Spleen (tissue), 11 donors: ENCODE data around the gene NUAK1. TPM values are rescaled to one million over a fixed set of nuclear protein-coding genes. Genes with fewer than 3 reads are reported as not detected.

Source experiments
- DNase-seq: peaks from one replicate; pipeline ENCODE4 v3.0.0-alpha.2; 2020
- H3K27ac ChIP-seq, 8 donors: fragments of 200-600 bp; sonication (generic) in 7 of 8; 1 replicate in 4 of 8; 2 replicates in 4 of 8; pipeline versions ENCODE4 v1.5.0 to v1.8.0; 2016 to 2021; ENCODE audit warnings: inconsistent platforms in 4 of 8, mild to moderate bottlenecking in 4 of 8, moderate library complexity in 1 of 8
- H3K27me3 ChIP-seq, 7 donors: fragments of 200-600 bp; sonication (generic) in 6 of 7; replicated peaks in 1 of 7; 1 replicate in 4 of 7; 2 replicates in 3 of 7; pipeline versions ENCODE4 v1.5.0 to v1.8.0; 2016 to 2021; ENCODE audit warnings: inconsistent platforms in 3 of 7, mild to moderate bottlenecking in 1 of 7
- H3K36me3 ChIP-seq, 6 donors: fragments of 200-600 bp; sonication (generic) in 5 of 6; 1 replicate in 4 of 6; 2 replicates in 2 of 6; pipeline versions ENCODE4 v1.5.0 to v1.8.0; 2016 to 2021; ENCODE audit warnings: inconsistent platforms in 2 of 6
- H3K4me1 ChIP-seq, 6 donors: fragments of 200-600 bp; sonication (generic) in 5 of 6; 1 replicate in 3 of 6; 2 replicates in 3 of 6; pipeline versions ENCODE4 v1.5.0 to v1.8.0; 2016 to 2021; ENCODE audit warnings: inconsistent platforms in 3 of 6
- H3K4me3 ChIP-seq, 8 donors: fragments of 200-600 bp; sonication (generic) in 7 of 8; 1 replicate in 4 of 8; 2 replicates in 4 of 8; pipeline versions ENCODE4 v1.5.0 to v1.8.0; 2016 to 2021; ENCODE audit warnings: inconsistent platforms in 4 of 8, mild to moderate bottlenecking in 4 of 8, moderate library complexity in 2 of 8
- H3K9me3 ChIP-seq, 8 donors: fragments of 200-600 bp; sonication (generic) in 7 of 8; 1 replicate in 4 of 8; 2 replicates in 4 of 8; pipeline versions ENCODE4 v1.5.0 to v1.8.0; 2016 to 2021; ENCODE audit warnings: inconsistent platforms in 4 of 8
- CTCF ChIP-seq, 11 experiments: fragments of 200-600 bp in 7 of 11; fragments of 450-650 bp in 4 of 11; sonication (generic) in 4 of 11; IDR thresholded peaks in 8 of 11; conservative IDR thresholded peaks in 3 of 11; 1 replicate in 7 of 11; 2 replicates in 4 of 11; pipeline versions ENCODE4 v1.4.0 to v1.8.0; 2016 to 2021; ENCODE audit warnings: antibody characterized with exemption in 11 of 11, inconsistent platforms in 4 of 11, mild to moderate bottlenecking in 1 of 11
- POLR2A ChIP-seq, 3 donors: fragments of 450-650 bp; IDR thresholded peaks; one replicate each; pipeline ENCODE4 v1.5.1; 2017; ENCODE audit warnings: antibody characterized with exemption in 3 of 3, mild to moderate bottlenecking in 1 of 3
- POLR2AphosphoS5 ChIP-seq, 3 donors: sonication (generic); formaldehyde crosslinking; IDR thresholded peaks; one replicate each; pipeline ENCODE4 v1.5.1; 2017; ENCODE audit warnings: antibody characterized with exemption in 3 of 3
- WGBS, 5 donors: extraction: QIAGEN DNeasy Blood & Tissue Kit in 3 of 5; methylation state at CpG; one replicate each; pipeline versions ENCODE4 v1.1.5 to v1.1.7; 2013 to 2018; 5-methylcytosine and 5-hydroxymethylcytosine counted together
- intact Hi-C: fragments of 100-400 bp; cut with DNase I; formaldehyde crosslinking; loops from one replicate; pipeline ENCODE4 v1.15.0; 2023; ENCODE audit warnings: low total_unique reads
- polyA plus RNA-seq, 3 donors: library from polyadenylated mRNA; stranded (reverse); fragments of 200-250 nt; gene quantifications; one replicate each; pipeline ENCODE4 v1.2.1, GENCODE V29; 2013
- total RNA-seq, 7 donors: library from RNA; depleted of rRNA in 3 of 7; stranded (reverse); fragments of >200 nt in 3 of 7; fragmentation: NEBNext Ultra II Directional in 4 of 7; extraction: Animal tissue kit (Norgen Biotek cat#: 25700) in 4 of 7; gene quantifications; one replicate each; pipeline versions ENCODE4 v1.1.0 to v1.2.1, GENCODE V29; 2016 to 2021
- donor health status: healthy with polysubstance abuse.
- donor health status: DM: no; HTN: no; CAD: no; lungs with moderate emphysema.
- donor health status: DM: no; HTN: no; CAD: no.
- donor health status: Bipolar disorder and iron deficiency.
- donor health status: healthy.
- donor health status: DM: no; HTN: no; CAD: no.
- donor health status: DM: yes; HTN: yes; CAD: no.

The NUAK1 gene
- total and polyA plus RNA-seq, 10 donors: 0.20 to 3.3 (median 1.2) TPM

DNA sequence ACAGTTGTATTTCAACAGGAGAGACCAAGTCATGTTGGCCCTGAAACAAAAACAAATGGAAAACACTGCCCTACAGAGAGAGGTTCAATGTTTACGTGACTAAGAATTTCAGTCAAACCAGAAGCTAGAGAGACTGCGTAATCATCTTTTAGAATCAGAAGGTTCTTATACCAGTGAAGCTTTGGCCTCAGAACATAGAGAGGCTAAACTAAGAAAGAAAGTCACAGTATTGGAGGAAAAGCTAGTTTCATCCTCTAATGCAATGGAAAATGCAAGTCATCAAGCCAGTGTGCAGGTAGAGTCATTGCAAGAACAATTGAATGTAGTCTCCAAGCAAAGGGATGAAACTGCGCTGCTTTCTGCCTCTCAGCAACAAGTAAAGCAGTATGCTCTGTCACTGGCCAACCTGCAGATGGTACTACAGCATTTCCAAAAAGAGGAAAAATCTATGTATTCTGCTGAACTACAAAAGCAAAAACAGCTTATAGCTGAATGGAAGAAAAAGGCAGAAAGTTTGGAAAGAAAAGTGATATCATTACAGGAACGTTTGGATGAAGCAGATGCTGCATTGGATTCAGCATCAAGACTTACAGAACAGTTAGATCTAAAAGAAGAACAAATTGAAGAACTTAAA is 32.5 kb upstream of the NUAK1 start:
- Histone ChIP-seq H3K27me3 (no peaks in the 10 kb centered on the region), H3K4me3 (no peak overlapping the region), H3K9me3 (peaks cover 0 to 17% (median 2%) of the 10 kb centered on the region in 8 donors), H3K27ac (no peak overlapping the region), H3K36me3 (no peaks in the 10 kb centered on the region), H3K4me1 (no peaks in the 10 kb centered on the region)
- no peak for TF ChIP-seq POLR2AphosphoS5 (IDR thresholded peaks at IDR 0.05)
- TF ChIP-seq CTCF (IDR thresholded peaks at IDR 0.05 in 8 of 11, conservative IDR thresholded peaks at IDR 0.05 in 3 of 11): no peak
- TF ChIP-seq POLR2A (IDR thresholded peaks at IDR 0.05): no peak
- no peak for DNase-seq
- intact Hi-C loops: no loop called here
- 77 to 92% (median 79%) methylated on average over 4 of the region's 4 CpGs for WGBS, 5 donors

DNA sequence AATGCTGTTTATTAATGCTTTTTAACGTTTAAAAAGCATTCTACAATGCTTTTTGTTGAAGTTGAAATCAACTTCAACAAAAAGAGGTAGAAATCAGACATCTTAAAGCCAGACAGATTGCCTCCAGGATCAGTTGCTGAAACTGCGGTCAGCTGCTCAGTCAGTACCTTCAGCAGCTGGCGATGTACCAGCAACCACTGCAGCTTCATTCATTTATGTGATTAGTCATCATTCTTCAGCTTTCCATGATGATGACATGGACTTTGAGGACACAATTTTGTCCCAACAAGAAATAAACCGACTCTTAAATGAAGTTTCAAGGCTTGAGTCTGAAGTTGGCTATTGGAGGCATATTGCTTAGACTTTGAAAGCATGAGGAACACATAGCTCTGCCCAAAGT is 31.5 kb upstream of the NUAK1 start:
- H3K36me3 ChIP-seq: no peaks in the 10 kb centered on the region
- 69 to 85% (median 81%) methylated on average over 4 of the region's 4 CpGs for WGBS, 5 donors
- no peak overlapping the region for H3K27ac ChIP-seq
- no peak overlapping the region for H3K4me3 ChIP-seq
- H3K4me1 ChIP-seq: no peaks in the 10 kb centered on the region
- TF ChIP-seq POLR2A (IDR thresholded peaks at IDR 0.05) (no peak), POLR2AphosphoS5 (IDR thresholded peaks at IDR 0.05) (no peak)
- no peaks in the 10 kb centered on the region for H3K27me3 ChIP-seq
- H3K9me3 ChIP-seq: peaks cover 0 to 17% (median 2%) of the 10 kb centered on the region in 8 donors
- intact Hi-C loops: no loop called here
- DNase-seq: no peak

- TF ChIP-seq CTCF (IDR thresholded peaks at IDR 0.05 in 8 of 11, conservative IDR thresholded peaks at IDR 0.05 in 3 of 11): no peak
- TF ChIP-seq POLR2A (IDR thresholded peaks at IDR 0.05): no peak
- no peak for TF ChIP-seq POLR2AphosphoS5 (IDR thresholded peaks at IDR 0.05)
- H3K9me3 ChIP-seq: peaks cover 0 to 19% (median under 1%) of the 10 kb centered on the region in 8 donors
- no peaks in the 10 kb centered on the region for H3K4me1 ChIP-seq
- intact Hi-C loops: no loop called here
- DNase-seq: no peak
- H3K36me3 ChIP-seq: no peaks in the 10 kb centered on the region
- H3K27me3 ChIP-seq: peaks cover 0 to 38% (median 0%) of the 10 kb centered on the region in 7 donors
- no peak overlapping the region for H3K4me3 ChIP-seq
- H3K27ac ChIP-seq: no peak overlapping the region
- WGBS, 5 donors: 72 to 90% (median 83%) methylated on average over 3 of the region's 3 CpGs
Measured at GRCh38 chr12:106163712-106164111, 25.0 kb upstream of the NUAK1 start.

- Histone ChIP-seq H3K27me3 (peaks cover 0 to 38% (median 0%) of the 10 kb centered on the region in 7 donors), H3K27ac (no peak overlapping the region), H3K9me3 (peaks cover 0 to 9% (median 0%) of the 10 kb centered on the region in 8 donors), H3K36me3 (no peaks in the 10 kb centered on the region), H3K4me3 (no peak overlapping the region), H3K4me1 (no peaks in the 10 kb centered on the region)
- 77 to 85% (median 80%) methylated on average over 2 of the region's 2 CpGs for WGBS, 5 donors
- no peak for DNase-seq
- no peak for TF ChIP-seq POLR2AphosphoS5 (IDR thresholded peaks at IDR 0.05)
- no peak for TF ChIP-seq POLR2A (IDR thresholded peaks at IDR 0.05)
- TF ChIP-seq CTCF (IDR thresholded peaks at IDR 0.05 in 8 of 11, conservative IDR thresholded peaks at IDR 0.05 in 3 of 11): no peak
- intact Hi-C loops: no loop called here
Measured at GRCh38 chr12:106161491-106161890, 22.7 kb upstream of the NUAK1 start.
